GM18499 (cell line): Measurements from ENCODE around the gene MAGEB5.
"Not testable (repeated sequence)": the region's sequence is repeated elsewhere in the genome, so short reads cannot be mapped to it uniquely, and the experiment has no call there.

Experiments used
- ATAC-seq: cut with Tn5 transposase; IDR thresholded peaks from one replicate; pipeline ENCODE4 v1.9.1; 2021; ENCODE audit warnings: moderate number of reproducible peaks; ENCODE audit not compliant: insufficient read depth, unreplicated experiment

The MAGEB5 gene, protein sequence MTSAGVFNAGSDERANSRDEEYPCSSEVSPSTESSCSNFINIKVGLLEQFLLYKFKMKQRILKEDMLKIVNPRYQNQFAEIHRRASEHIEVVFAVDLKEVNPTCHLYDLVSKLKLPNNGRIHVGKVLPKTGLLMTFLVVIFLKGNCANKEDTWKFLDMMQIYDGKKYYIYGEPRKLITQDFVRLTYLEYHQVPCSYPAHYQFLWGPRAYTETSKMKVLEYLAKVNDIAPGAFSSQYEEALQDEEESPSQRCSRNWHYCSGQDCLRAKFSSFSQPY

DNA sequence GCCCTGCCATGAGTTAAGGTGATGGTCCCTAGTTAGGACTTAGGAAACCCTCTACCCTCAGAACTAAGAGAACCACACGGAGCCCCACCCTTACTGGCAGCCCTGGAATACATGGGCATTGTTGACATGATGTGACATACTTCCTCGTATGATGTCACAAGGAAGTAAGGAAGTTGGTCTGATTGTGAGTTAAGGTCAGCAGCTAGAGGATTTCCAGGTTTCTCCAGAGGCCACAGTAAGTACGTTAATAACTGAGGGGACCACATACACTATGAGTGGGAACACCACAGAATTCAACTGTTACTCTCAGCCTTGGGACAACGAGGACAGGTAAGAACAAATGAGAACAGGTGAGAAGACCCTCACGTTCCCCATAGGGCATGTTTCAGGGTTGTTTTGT, at the start of gene MAGEB5:
TSS of gene MAGEB5 (plus strand) at position 301 of the 400 bp plus-strand sequence. CDS start 1,133 bp downstream, outside the sequence.
- ATAC-seq = no peak

- ATAC-seq = no peak
Observed at GRCh38 chrX:26192204-26192603, 23.8 kb upstream of the MAGEB5 start, which contains the start of gene MAGEB6. Gene MAGEB6, plus strand, starts transcription at chrX:26192440. Its CDS starts 1,407 bp downstream, at chrX:26193847.

GRCh38 chrX:26203561-26203960, 12.4 kb upstream of the MAGEB5 start:
- no peak for ATAC-seq

DNA sequence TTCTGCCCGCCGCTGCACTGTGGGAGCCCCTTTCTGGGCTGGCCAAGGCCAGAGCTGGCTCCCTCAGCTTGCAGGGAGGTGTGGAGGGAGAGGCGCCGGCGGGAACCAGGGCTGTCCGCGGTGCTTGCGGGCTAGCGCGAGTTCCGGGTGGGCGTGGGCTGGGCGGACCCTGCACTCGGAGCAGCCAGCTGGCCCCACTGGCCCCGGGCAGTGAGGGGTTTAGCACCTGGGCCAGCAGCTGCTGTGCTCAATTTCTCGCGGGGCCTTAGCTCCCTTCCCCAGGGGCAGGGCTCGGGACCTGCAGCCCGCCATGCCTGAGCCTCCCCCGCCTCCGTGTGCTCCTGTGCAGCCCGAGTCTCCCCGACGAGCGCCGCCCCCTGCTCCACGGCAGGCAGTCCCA, 11.3 kb upstream of the MAGEB5 start:
- ATAC-seq = not testable (repeated sequence)

DNA sequence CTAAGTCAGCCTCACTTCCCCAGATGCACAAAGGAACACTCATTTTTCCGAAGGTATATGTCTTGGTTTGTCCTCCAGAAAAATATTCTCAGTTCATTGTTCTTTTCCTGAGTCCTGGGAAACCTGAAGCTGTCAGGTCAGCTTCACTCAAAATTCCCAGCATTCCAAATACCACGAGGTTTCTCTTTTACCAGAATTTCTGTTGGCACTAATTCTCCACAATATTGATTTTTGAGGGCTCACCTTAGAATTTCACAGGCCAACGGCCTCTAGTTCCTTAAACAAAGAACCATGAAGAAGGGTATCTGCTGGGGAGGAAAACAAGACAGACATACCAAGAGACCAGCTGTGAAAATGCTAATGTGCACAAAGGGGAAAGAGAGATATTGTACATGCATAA, 8.0 kb upstream of the MAGEB5 start:
- ATAC-seq = no peak

DNA sequence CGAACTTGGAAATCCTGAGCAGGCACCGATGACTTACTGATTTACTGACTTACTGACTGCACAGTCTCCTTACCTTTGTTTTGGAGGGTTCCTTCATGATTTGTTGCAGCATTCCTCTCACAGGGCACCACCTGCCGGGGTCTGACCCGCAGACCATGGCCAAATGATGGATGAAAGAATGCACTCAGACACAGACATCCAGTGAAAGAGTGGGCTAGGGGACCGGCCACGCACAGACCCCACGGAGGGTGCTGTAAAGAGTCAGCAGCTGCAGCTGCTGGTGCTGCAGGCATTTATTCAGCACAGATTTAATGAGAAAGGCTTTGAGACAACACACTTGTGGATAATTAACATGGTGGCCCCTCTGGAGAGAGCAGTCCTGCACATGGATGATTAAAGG, 3.4 kb downstream of the MAGEB5 start:
- no peak for ATAC-seq

- no peak for ATAC-seq
Observed at GRCh38 chrX:26234177-26234576, 18.2 kb downstream of the MAGEB5 start.

GRCh38 chrX:26253526-26253925, 37.6 kb downstream of the MAGEB5 start:
- ATAC-seq = no peak

DNA sequence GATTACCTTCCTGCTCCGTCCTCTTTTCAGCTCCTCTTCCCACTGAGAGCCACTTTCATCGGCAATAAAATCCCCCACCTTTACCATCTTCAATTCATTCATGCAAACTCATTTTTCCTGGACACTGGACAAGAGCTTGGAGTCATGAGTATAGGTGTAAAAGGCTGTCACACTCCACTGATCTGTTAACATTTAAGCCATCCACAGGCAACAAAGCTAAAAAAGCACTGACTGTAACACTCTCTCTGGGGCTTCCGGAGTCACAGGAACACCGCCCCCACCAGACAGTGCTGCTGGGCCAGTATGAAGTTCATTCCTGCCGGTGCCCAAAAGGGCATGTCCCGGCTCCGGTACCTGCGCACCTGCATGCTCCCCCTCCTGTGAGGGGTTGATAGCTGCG, 38.5 kb downstream of the MAGEB5 start:
- no peak for ATAC-seq

DNA sequence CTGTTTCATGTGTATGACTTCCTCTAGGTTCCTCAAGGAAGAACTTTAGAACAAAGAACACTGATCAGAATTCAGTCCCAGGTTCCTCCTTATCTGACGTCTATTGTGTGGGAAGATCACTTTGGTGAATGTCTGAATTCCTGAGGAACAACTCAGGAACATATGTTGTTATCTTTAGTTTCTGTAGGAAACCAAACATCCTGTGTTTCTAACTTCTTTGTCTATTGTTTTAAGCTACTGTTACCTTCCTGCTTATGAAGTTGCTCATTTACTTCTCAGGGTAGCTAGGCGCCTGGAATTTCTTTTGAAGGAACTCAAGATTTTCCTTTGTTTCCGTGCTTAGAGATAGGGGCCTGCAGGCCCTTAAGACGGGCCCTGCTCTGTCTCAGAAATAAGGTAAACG, 46.2 kb downstream of the MAGEB5 start:
- no peak for ATAC-seq
